ENCODE data around the gene KLK6.

GRCh38 chr19:50944795-50945194 is 24.6 kb downstream of the KLK6 start:
- no peak for TF ChIP-seq CTCF (IDR thresholded peaks at IDR 0.05)
- no peak for TF ChIP-seq POLR2A (IDR thresholded peaks at IDR 0.05)
